ENCODE results near the gene NRXN3. TPM values are rescaled to one million over a fixed set of nuclear protein-coding genes. Genes with fewer than 3 reads are reported as not detected.

Gene NRXN3
- total and polyA plus RNA-seq, 4 donors: 0.07 to 1.2 (median 0.23) TPM

DNA sequence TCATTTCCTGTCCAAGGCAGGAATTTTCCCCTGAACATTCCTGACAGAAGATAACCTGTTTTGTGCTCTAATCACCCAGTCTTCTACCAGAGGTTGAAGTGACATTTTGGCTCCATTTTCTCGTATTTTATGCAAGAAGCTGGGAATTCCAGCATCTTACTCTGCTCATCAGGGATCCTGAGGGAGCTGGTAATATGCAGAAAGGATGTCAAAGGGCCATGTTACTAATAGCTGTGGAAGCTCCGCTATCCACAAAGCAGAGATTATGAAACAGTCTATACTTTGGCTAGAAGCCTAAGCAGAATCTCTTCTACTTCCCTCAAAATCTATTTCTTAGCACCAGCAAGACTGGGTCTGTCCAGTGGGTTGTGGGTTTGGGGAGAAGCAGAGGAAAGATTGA lies 1428.2 kb downstream of the NRXN3 start:
- Histone ChIP-seq H3K9me3 (ENCODE audit: control insufficient read depth in 4 of 4, low read length in 3 of 4) (peaks cover 0 to 5% (median 0%) of the 10 kb centered on the region in 4 donors), H3K36me3 (ENCODE audit: control insufficient read depth in 4 of 4, insufficient read depth in 3 of 4, low read depth in 1 of 4, low read length in 3 of 4) (no peaks in the 10 kb centered on the region), H3K27me3 (ENCODE audit: control insufficient read depth in 4 of 4, insufficient read depth in 4 of 4, low read length in 3 of 4) (peaks cover 0 to 9% (median 0%) of the 10 kb centered on the region in 4 donors), H3K4me1 (ENCODE audit: control insufficient read depth in 4 of 4, insufficient read depth in 4 of 4, low read length in 3 of 4) (no peaks in the 10 kb centered on the region), H3K4me3 (ENCODE audit: low read depth in 1 of 3, low read length in 3 of 3) (no peak overlapping the region), H3K9ac (ENCODE audit: low read depth in 1 of 2, low read length in 2 of 2) (no peak overlapping the region), H3K27ac (ENCODE audit: low read depth in 1 of 2, low read length in 2 of 2) (no peak overlapping the region)
- WGBS: 59% methylated on average over 2 of the region's 2 CpGs
- TF ChIP-seq SP1 (IDR thresholded peaks at IDR 0.05) (no peak), YY1 (IDR thresholded peaks at IDR 0.05) (no peak), NR2F2 (IDR thresholded peaks at IDR 0.05) (no peak), RAD21 (IDR thresholded peaks at IDR 0.05) (no peak)
- TF ChIP-seq, protein P1, sequence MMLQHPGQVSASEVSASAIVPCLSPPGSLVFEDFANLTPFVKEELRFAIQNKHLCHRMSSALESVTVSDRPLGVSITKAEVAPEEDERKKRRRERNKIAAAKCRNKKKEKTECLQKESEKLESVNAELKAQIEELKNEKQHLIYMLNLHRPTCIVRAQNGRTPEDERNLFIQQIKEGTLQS (IDR thresholded peaks at IDR 0.05): no peak
- DNase-seq (ENCODE audit: low spot score): no peak

DNA sequence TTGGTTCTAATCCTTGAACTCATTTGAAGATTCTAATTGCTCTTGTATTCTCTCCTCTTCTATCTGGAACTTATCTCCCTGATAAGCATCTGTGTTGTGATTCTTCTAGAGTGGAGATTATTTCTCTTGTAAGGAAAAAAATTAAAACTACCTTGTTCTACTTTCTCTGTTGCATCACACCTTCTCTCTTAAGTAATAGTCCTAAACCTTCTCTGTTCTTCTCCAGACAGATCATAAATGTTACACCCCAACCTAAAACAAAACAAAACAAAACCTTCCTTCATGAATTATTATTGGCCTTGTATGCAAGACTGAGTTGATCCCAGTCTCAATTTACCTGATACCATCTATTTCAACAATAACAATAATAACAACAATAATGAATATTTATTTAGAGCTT lies 1429.1 kb downstream of the NRXN3 start:
- Histone ChIP-seq H3K36me3 (ENCODE audit: control insufficient read depth in 4 of 4, insufficient read depth in 3 of 4, low read depth in 1 of 4, low read length in 3 of 4) (no peaks in the 10 kb centered on the region), H3K9me3 (ENCODE audit: control insufficient read depth in 4 of 4, low read length in 3 of 4) (peaks cover 0 to 5% (median 0%) of the 10 kb centered on the region in 4 donors), H3K9ac (ENCODE audit: low read depth in 1 of 2, low read length in 2 of 2) (no peak overlapping the region)

DNA sequence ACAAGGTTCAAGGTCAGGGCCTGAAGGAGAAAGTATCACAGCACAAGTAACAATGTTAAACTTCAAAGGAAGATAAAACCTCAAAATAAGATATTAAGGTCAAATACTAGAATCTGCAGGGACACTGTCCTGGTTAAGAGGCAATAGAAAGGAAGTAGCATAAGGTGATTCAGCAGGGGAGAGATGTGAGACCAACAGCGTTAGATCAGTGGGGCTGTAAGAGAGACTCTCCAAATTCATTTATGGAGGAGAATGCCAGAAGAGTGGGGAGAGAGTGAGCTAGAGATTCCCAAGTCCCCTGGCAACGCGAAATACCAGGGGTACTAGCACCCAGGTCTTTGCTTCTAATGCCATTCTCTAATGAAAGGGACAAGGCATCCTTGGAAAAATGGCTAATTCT lies 1430.2 kb downstream of the NRXN3 start:
- WGBS: 76% methylated on average over 3 of the region's 3 CpGs
- TF ChIP-seq RAD21 (IDR thresholded peaks at IDR 0.05): no peak
- no peak for TF ChIP-seq YY1 (IDR thresholded peaks at IDR 0.05)
- no peak for TF ChIP-seq FOXA2 (IDR thresholded peaks at IDR 0.05)
- TF ChIP-seq EGR1 (IDR thresholded peaks at IDR 0.05; ENCODE audit: low read depth in 2 of 2): no peak
- TF ChIP-seq JUND (IDR thresholded peaks at IDR 0.05): no peak
- TF ChIP-seq FOXA1 (IDR thresholded peaks at IDR 0.05): no peak
- TF ChIP-seq SP1 (IDR thresholded peaks at IDR 0.05): no peak
- no peak for TF ChIP-seq RXRA (IDR thresholded peaks at IDR 0.05)
- TF ChIP-seq, protein P2, sequence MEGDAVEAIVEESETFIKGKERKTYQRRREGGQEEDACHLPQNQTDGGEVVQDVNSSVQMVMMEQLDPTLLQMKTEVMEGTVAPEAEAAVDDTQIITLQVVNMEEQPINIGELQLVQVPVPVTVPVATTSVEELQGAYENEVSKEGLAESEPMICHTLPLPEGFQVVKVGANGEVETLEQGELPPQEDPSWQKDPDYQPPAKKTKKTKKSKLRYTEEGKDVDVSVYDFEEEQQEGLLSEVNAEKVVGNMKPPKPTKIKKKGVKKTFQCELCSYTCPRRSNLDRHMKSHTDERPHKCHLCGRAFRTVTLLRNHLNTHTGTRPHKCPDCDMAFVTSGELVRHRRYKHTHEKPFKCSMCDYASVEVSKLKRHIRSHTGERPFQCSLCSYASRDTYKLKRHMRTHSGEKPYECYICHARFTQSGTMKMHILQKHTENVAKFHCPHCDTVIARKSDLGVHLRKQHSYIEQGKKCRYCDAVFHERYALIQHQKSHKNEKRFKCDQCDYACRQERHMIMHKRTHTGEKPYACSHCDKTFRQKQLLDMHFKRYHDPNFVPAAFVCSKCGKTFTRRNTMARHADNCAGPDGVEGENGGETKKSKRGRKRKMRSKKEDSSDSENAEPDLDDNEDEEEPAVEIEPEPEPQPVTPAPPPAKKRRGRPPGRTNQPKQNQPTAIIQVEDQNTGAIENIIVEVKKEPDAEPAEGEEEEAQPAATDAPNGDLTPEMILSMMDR (IDR thresholded peaks at IDR 0.05; ENCODE audit: low read depth, low read length, missing input control): no peak
- TF ChIP-seq, protein P3, sequence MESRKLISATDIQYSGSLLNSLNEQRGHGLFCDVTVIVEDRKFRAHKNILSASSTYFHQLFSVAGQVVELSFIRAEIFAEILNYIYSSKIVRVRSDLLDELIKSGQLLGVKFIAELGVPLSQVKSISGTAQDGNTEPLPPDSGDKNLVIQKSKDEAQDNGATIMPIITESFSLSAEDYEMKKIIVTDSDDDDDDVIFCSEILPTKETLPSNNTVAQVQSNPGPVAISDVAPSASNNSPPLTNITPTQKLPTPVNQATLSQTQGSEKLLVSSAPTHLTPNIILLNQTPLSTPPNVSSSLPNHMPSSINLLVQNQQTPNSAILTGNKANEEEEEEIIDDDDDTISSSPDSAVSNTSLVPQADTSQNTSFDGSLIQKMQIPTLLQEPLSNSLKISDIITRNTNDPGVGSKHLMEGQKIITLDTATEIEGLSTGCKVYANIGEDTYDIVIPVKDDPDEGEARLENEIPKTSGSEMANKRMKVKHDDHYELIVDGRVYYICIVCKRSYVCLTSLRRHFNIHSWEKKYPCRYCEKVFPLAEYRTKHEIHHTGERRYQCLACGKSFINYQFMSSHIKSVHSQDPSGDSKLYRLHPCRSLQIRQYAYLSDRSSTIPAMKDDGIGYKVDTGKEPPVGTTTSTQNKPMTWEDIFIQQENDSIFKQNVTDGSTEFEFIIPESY (IDR thresholded peaks at IDR 0.05): no peak
- TF ChIP-seq TAF1 (conservative IDR thresholded peaks at IDR 0.05): no peak
- no peak for TF ChIP-seq NR2F2 (IDR thresholded peaks at IDR 0.05)
- TF ChIP-seq, protein P1 (IDR thresholded peaks at IDR 0.05): no peak
- peaks cover 0 to 5% (median 0%) of the 10 kb centered on the region in 4 donors for H3K9me3 ChIP-seq (ENCODE audit: control insufficient read depth in 4 of 4, low read length in 3 of 4)

More for the DNA sequence above, 1429.1 kb downstream of the NRXN3 start:
- Histone ChIP-seq H3K4me1 (ENCODE audit: control insufficient read depth in 4 of 4, insufficient read depth in 4 of 4, low read length in 3 of 4) (no peaks in the 10 kb centered on the region), H3K4me3 (ENCODE audit: low read depth in 1 of 3, low read length in 3 of 3) (no peak overlapping the region), H3K27me3 (ENCODE audit: control insufficient read depth in 4 of 4, insufficient read depth in 4 of 4, low read length in 3 of 4) (peaks cover 0 to 9% (median 0%) of the 10 kb centered on the region in 4 donors), H3K27ac (ENCODE audit: low read depth in 1 of 2, low read length in 2 of 2) (no peak overlapping the region)
- no peak for DNase-seq (ENCODE audit: low spot score)
- TF ChIP-seq TAF1 (conservative IDR thresholded peaks at IDR 0.05) (no peak), RXRA (IDR thresholded peaks at IDR 0.05) (no peak), JUND (IDR thresholded peaks at IDR 0.05) (no peak)

More for the DNA sequence above, 1430.2 kb downstream of the NRXN3 start:
- peaks cover 0 to 9% (median 0%) of the 10 kb centered on the region in 4 donors for H3K27me3 ChIP-seq (ENCODE audit: control insufficient read depth in 4 of 4, insufficient read depth in 4 of 4, low read length in 3 of 4)
- H3K36me3 ChIP-seq (ENCODE audit: control insufficient read depth in 4 of 4, insufficient read depth in 3 of 4, low read depth in 1 of 4, low read length in 3 of 4): no peaks in the 10 kb centered on the region
- DNase-seq (ENCODE audit: low spot score): no peak
- no peak overlapping the region for H3K4me3 ChIP-seq (ENCODE audit: low read depth in 1 of 3, low read length in 3 of 3)
- H3K27ac ChIP-seq (ENCODE audit: low read depth in 1 of 2, low read length in 2 of 2): no peak overlapping the region
- H3K4me1 ChIP-seq (ENCODE audit: control insufficient read depth in 4 of 4, insufficient read depth in 4 of 4, low read length in 3 of 4): no peaks in the 10 kb centered on the region
- H3K9ac ChIP-seq (ENCODE audit: low read depth in 1 of 2, low read length in 2 of 2): no peak overlapping the region
